Endodermal cell (in vitro differentiated cells): ENCODE measurements around the gene GID4. TPM values are rescaled to one million over a fixed set of nuclear protein-coding genes. Genes with fewer than 3 reads are reported as not detected.

ENCODE experiments used
- DNase-seq: peaks from one replicate; pipeline ENCODE4 v3.0.0-alpha.2; 2017
- H3K27ac ChIP-seq: 2 replicates; pipeline ENCODE4 v1.5.1; 2013; ENCODE audit warnings: mild to moderate bottlenecking, low read depth, low read length, moderate library complexity
- H3K27me3 ChIP-seq: 2 replicates; pipeline ENCODE4 v1.6.1; 2013; ENCODE audit warnings: mild to moderate bottlenecking, low read length, moderate library complexity; ENCODE audit not compliant: insufficient read depth, control insufficient read depth, poor library complexity, severe bottlenecking
- H3K36me3 ChIP-seq: 2 replicates; pipeline ENCODE4 v1.7.0; 2013; ENCODE audit warnings: mild to moderate bottlenecking, low read length, moderate library complexity; ENCODE audit not compliant: control insufficient read depth, insufficient read depth
- H3K4me1 ChIP-seq: one replicate; pipeline ENCODE4 v1.7.0; 2013; ENCODE audit warnings: low read length; ENCODE audit not compliant: control insufficient read depth, insufficient read depth
- H3K4me3 ChIP-seq: 2 replicates; pipeline ENCODE4 v1.5.1; 2013; ENCODE audit warnings: mild to moderate bottlenecking, low read length, moderate library complexity
- H3K9ac ChIP-seq: 2 replicates; pipeline ENCODE4 v1.6.1; 2013; ENCODE audit warnings: mild to moderate bottlenecking, low read length, moderate library complexity; ENCODE audit not compliant: poor library complexity, severe bottlenecking; ENCODE audit errors: extremely low read depth
- H3K9me3 ChIP-seq: 2 replicates; pipeline ENCODE4 v1.6.1; 2013; ENCODE audit warnings: mild to moderate bottlenecking, low read length, moderate library complexity; ENCODE audit not compliant: control insufficient read depth
- H3K27ac Mint-ChIP-seq: 2 replicates; pipeline ENCODE4 v1.8.0; 2020; ENCODE audit warnings: mixed read lengths
- H3K27me3 Mint-ChIP-seq: 2 replicates; pipeline ENCODE4 v1.8.0; 2021; ENCODE audit warnings: mild to moderate bottlenecking, mixed read lengths; ENCODE audit not compliant: insufficient read depth
- H3K36me3 Mint-ChIP-seq: 2 replicates; pipeline ENCODE4 v1.8.0; 2020; ENCODE audit warnings: low read depth, mixed read lengths
- H3K4me1 Mint-ChIP-seq: 2 replicates; pipeline ENCODE4 v1.8.0; 2020; ENCODE audit warnings: mixed read lengths
- H3K4me3 Mint-ChIP-seq: 2 replicates; pipeline ENCODE4 v1.8.0; 2020; ENCODE audit warnings: mild to moderate bottlenecking, moderate library complexity, mixed read lengths
- H3K9me3 Mint-ChIP-seq: 2 replicates; pipeline ENCODE4 v1.8.0; 2020; ENCODE audit warnings: mild to moderate bottlenecking, mixed read lengths
- WGBS, 2 experiments: methylation state at CpG; one replicate each; pipeline versions ENCODE4 v1.1.5 to v1.1.7; 2013; ENCODE audit warnings: missing lambda C conversion rate in 2 of 2, mixed read lengths in 1 of 2; ENCODE audit not compliant: insufficient coverage in 1 of 2, insufficient read length in 1 of 2; 5-methylcytosine and 5-hydroxymethylcytosine counted together
- total RNA-seq, 2 donors: library from RNA; stranded (reverse); fragmentation: NEBNext Ultra II Directional in 1 of 2; extraction: Animal tissue kit (Norgen Biotek cat#: 25700) in 1 of 2; gene quantifications; 2 replicates in 1 of 2; 3 replicates in 1 of 2; pipeline ENCODE4 v1.2.1, GENCODE V29; 2021
- TF ChIP-seq, protein P1 (sequence below): fragments of 200-600 bp; sonication (generic); conservative IDR thresholded peaks from 2 replicates; pipeline ENCODE4 v1.5.0; 2021; ENCODE audit warnings: antibody characterized with exemption, mild to moderate bottlenecking

GID4 gene
- total RNA-seq, 2 donors from 2014 or later: 20.5 to 20.8 TPM

GRCh38 chr17:18027280-18027679, 11.9 kb upstream of the GID4 start:
- WGBS, 2 experiments: 93 to 97% methylated on average over 4 to 6 of the region's 6 CpGs
- Histone ChIP-seq H3K4me1 (no peaks in the 10 kb centered on the region), H3K27me3 (no peaks in the 10 kb centered on the region), H3K9me3 (no peaks in the 10 kb centered on the region), H3K9ac (no peak overlapping the region), H3K27ac (no peak overlapping the region), H3K36me3 (peaks cover 63% of the 10 kb centered on the region), H3K4me3 (no peak overlapping the region)
- Mint-ChIP-seq H3K27me3 (no peaks in the 10 kb centered on the region), H3K4me1 (peaks cover 16% of the 10 kb centered on the region), H3K36me3 (peaks cover 23% of the 10 kb centered on the region), H3K27ac (no peak overlapping the region), H3K4me3 (no peak overlapping the region), H3K9me3 (no peaks in the 10 kb centered on the region)
- DNase-seq: no peak
- TF ChIP-seq, protein P1, sequence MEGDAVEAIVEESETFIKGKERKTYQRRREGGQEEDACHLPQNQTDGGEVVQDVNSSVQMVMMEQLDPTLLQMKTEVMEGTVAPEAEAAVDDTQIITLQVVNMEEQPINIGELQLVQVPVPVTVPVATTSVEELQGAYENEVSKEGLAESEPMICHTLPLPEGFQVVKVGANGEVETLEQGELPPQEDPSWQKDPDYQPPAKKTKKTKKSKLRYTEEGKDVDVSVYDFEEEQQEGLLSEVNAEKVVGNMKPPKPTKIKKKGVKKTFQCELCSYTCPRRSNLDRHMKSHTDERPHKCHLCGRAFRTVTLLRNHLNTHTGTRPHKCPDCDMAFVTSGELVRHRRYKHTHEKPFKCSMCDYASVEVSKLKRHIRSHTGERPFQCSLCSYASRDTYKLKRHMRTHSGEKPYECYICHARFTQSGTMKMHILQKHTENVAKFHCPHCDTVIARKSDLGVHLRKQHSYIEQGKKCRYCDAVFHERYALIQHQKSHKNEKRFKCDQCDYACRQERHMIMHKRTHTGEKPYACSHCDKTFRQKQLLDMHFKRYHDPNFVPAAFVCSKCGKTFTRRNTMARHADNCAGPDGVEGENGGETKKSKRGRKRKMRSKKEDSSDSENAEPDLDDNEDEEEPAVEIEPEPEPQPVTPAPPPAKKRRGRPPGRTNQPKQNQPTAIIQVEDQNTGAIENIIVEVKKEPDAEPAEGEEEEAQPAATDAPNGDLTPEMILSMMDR: no peak

- H3K27ac Mint-ChIP-seq: no peak overlapping the region
- Histone ChIP-seq H3K9me3 (no peaks in the 10 kb centered on the region), H3K4me3 (no peak overlapping the region), H3K9ac (no peak overlapping the region), H3K36me3 (peaks cover 62% of the 10 kb centered on the region), H3K27me3 (no peaks in the 10 kb centered on the region), H3K27ac (peak overlapping the region; percentile 40), H3K4me1 (no peaks in the 10 kb centered on the region)
- peaks cover 23% of the 10 kb centered on the region for H3K36me3 Mint-ChIP-seq
- no peaks in the 10 kb centered on the region for H3K27me3 Mint-ChIP-seq
- no peak for DNase-seq
- WGBS, 2 experiments: 87 to 91% methylated on average over 6 to 11 of the region's 11 CpGs
- TF ChIP-seq, protein P1: no peak
- H3K4me3 Mint-ChIP-seq: no peak overlapping the region
- peaks cover 18% of the 10 kb centered on the region for H3K4me1 Mint-ChIP-seq
- H3K9me3 Mint-ChIP-seq: no peaks in the 10 kb centered on the region
Measured at GRCh38 chr17:18028114-18028951, 10.9 kb upstream of the GID4 start.

DNA sequence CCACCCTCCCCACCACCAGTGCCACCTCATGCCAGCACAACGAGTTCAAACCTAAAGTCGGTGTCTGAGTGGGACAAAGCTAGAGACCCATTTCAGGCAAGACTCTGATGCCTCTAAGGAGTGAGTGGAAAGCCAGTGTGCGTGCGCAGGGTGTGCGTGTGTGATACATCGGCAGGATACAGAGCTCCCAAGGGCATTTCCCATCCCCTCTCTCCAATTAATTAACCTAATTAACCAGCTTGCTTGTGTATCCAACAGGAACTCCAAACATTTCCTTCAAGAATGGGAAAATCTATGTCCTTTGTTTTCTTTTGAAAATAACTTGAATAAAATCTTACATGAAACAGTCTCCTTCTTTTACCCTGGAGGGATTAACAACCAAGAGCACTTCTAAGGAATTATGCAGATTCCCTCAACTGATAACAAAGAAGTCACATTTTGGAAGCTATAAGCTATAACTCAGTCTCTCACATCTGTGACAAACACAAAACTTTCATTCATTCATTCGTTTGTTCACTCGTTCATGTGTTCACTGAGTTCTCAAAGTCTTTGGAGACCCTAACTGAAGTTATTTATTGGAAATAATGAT, 10.2 kb upstream of the GID4 start:
- H3K9me3 Mint-ChIP-seq: no peaks in the 10 kb centered on the region
- peak overlapping the region; percentile 40 for H3K27ac ChIP-seq
- H3K27me3 Mint-ChIP-seq: no peaks in the 10 kb centered on the region
- TF ChIP-seq, protein P1: no peak
- H3K36me3 ChIP-seq: peaks cover 60% of the 10 kb centered on the region
- H3K4me1 Mint-ChIP-seq: peaks cover 18% of the 10 kb centered on the region
- H3K4me3 Mint-ChIP-seq: no peak overlapping the region
- no peak overlapping the region for H3K9ac ChIP-seq
- peaks cover 23% of the 10 kb centered on the region for H3K36me3 Mint-ChIP-seq
- no peak overlapping the region for H3K4me3 ChIP-seq
- H3K27me3 ChIP-seq: no peaks in the 10 kb centered on the region
- H3K27ac Mint-ChIP-seq: no peak overlapping the region
- WGBS, 2 experiments: 93% methylated on average over 5 to 8 of the region's 8 CpGs
- DNase-seq: peak; percentile 42
- H3K4me1 ChIP-seq: no peaks in the 10 kb centered on the region
- H3K9me3 ChIP-seq: no peaks in the 10 kb centered on the region
